HUES6 (cell line): ENCODE measurements around the gene DLGAP1.
"Not testable (repeated sequence)": the region's sequence is repeated elsewhere in the genome, so short reads cannot be mapped to it uniquely, and the experiment has no call there.

Experiments
- H3K27ac ChIP-seq: 2 replicates; pipeline ENCODE4 v1.7.0; 2013; ENCODE audit warnings: low read depth, mild to moderate bottlenecking, low read length, inconsistent platforms
- H3K27me3 ChIP-seq: 2 replicates; pipeline ENCODE4 v1.6.1; 2013; ENCODE audit warnings: low read length; ENCODE audit not compliant: control insufficient read depth, insufficient read depth
- H3K36me3 ChIP-seq: 2 replicates; pipeline ENCODE4 v1.6.1; 2013; ENCODE audit warnings: low read length; ENCODE audit not compliant: control insufficient read depth, insufficient read depth
- H3K4me1 ChIP-seq: 2 replicates; pipeline ENCODE4 v1.6.1; 2013; ENCODE audit warnings: low read length; ENCODE audit not compliant: control insufficient read depth, insufficient read depth
- H3K4me3 ChIP-seq: 2 replicates; pipeline ENCODE4 v1.5.1; 2013; ENCODE audit warnings: low read depth, low read length
- H3K9ac ChIP-seq: one replicate; pipeline ENCODE4 v1.6.1; 2013; ENCODE audit warnings: mild to moderate bottlenecking, low read length
- H3K9me3 ChIP-seq: 2 replicates; pipeline ENCODE4 v1.6.1; 2013; ENCODE audit warnings: low read depth, low read length; ENCODE audit not compliant: control insufficient read depth, insufficient read depth

Gene DLGAP1

DNA sequence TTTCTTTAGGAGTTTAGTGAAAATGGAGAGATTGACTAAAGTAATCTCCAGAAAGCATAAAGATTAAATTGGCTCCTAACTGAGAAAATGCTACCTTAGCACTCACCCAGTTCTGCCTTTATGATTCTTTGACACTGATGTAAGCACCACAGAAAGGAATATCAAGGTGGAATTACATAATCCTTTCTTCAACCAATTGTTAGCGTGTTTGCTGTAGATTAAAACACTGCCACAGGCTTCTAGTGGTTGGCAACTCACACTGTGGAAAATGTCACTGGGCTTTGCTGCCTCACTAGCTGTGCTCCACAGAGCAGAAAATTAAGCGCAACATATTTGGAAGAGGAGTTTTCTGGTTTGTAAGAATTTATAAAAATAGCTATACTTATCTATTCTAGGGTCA is 104.1 kb downstream of the DLGAP1 start:
- no peak overlapping the region for H3K4me3 ChIP-seq
- no peaks in the 10 kb centered on the region for H3K27me3 ChIP-seq
- H3K9me3 ChIP-seq: no peaks in the 10 kb centered on the region
- no peak overlapping the region for H3K27ac ChIP-seq
- H3K4me1 ChIP-seq: peaks cover 26% of the 10 kb centered on the region
- H3K9ac ChIP-seq: no peak overlapping the region
- H3K36me3 ChIP-seq: no peaks in the 10 kb centered on the region

DNA sequence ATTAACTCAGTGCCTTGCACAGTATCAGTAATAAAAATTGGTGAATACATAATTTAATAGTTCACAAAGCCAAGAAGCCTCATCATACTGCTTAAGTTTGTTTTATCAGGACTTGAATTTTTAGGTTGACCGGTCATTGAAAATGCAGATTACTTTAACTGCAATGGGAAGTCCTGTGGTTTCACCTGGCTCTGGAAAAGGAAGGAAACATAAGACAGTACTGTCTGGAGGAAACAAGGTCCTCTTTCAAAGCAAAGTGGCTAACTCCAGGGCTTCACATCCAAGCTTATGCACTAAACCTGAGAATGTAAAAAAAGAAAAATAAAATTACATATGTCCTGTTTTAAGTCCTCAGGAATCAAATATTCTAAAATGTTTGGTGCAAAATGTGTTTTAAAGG is 119.7 kb downstream of the DLGAP1 start:
- Histone ChIP-seq H3K9ac (no peak overlapping the region), H3K27me3 (no peaks in the 10 kb centered on the region), H3K36me3 (no peaks in the 10 kb centered on the region), H3K9me3 (no peaks in the 10 kb centered on the region), H3K4me3 (no peak overlapping the region), H3K4me1 (peaks cover 13% of the 10 kb centered on the region), H3K27ac (no peak overlapping the region)

DNA sequence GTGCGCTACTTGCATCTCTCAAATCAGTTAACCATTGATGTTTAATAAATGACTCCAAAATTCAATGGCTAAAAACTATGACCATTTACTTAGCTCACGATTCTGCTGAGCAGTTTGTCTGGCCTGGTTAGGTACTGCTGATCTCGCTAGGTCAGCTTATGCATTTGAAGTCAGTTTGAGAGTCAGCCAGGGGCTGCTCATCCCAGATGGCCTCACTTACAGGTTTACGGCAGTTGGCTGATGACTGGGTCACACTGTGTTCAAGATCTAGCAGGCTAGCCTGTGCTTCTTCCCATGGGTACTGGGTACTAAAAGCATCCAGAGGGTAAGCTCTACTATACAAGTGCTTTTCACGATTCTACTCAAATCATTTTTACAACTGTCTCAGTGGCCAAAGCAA is 122.1 kb downstream of the DLGAP1 start:
- Histone ChIP-seq H3K36me3 (no peaks in the 10 kb centered on the region), H3K27ac (no peak overlapping the region), H3K9me3 (no peaks in the 10 kb centered on the region), H3K9ac (no peak overlapping the region), H3K4me3 (no peak overlapping the region), H3K27me3 (no peaks in the 10 kb centered on the region), H3K4me1 (peaks cover 18% of the 10 kb centered on the region)

DNA sequence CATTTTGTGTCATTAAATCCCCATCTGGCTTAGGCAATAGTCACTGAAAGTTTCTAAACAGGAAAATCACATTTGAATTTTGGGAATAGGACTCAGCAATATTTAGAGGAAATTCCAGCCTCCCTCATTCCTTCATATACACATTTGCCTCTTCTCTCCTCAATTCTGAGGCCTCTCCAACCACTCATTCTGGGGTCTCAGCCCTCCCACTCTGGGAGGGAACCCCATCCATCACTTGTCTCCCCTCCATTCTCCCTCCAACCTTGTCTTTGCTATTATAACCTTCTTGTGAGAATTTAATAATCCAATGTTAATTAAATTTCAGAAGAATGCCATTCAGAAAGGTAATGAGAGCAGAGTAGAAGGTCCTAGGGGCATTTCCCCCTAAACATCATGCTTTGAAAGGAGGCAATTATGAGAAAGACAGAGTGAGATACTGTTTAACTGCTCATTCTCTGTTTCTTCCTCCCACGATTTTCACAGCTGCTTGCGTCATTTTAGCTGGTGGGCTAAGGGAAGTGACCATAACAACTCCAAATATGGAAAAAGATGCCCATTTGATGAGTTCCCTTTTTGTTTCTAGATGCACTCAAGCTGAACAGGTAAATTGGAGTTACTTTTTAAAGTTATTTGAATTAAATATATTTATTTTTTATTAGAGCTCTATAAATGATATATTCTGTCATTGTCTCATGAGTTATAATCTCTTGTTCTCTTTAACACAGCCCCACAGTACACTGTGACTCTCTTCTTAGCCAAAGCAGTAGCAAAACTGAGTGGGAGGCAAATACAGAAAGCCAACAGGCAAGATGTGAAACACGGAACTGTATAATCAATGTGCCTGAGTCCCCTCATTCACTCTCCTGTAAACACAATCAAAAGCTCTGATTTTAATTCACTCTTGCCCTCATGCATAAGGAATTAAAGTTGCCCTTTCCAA is 135.1 kb downstream of the DLGAP1 start:
- Histone ChIP-seq H3K27ac (no peak overlapping the region), H3K9ac (no peak overlapping the region), H3K4me1 (no peaks in the 10 kb centered on the region), H3K4me3 (no peak overlapping the region), H3K9me3 (no peaks in the 10 kb centered on the region; the same call in 1 of the 2 replicates), H3K27me3 (no peaks in the 10 kb centered on the region), H3K36me3 (no peaks in the 10 kb centered on the region)

DNA sequence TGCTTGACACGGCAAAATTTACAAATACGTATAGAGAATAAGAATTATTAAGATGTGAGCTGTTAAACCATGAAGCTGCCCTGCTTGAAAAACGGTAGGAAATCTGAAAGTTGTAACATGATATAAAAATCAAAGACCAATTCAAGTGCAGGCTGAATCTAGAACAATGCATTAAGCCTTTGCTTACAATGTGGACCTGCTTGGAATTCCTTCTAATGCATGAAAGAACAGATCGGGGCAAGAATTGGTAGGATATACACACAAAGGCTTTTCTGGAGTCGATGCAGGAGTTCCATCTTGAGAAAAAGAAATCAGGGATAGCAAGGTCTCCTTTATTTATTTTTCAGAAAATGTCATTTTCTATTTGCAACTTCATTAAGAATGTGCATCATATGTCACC is 136.8 kb downstream of the DLGAP1 start:
- H3K9ac ChIP-seq: no peak overlapping the region
- no peak overlapping the region for H3K27ac ChIP-seq

DNA sequence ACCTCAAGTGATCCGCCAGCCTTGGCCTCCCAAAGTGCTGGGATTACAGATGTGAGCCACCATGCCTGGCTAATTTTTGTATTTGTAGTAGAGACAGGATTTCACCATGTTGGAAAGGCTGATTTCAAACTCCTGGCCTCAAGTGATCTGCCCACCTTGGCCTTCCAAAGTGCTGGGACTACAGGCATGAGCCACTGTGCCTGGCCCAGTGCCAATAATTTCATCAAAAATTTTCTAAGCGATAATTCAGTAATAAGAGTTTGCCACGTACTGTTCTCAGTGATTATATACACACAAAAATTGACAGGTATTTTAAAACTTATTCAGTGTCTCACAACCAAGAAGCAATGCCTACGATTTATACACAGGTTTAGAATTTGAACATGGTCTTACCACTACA is 143.2 kb downstream of the DLGAP1 start:
- not testable (repeated sequence) for H3K9ac ChIP-seq, H3K9me3 ChIP-seq, H3K4me3 ChIP-seq, H3K36me3 ChIP-seq, H3K27ac ChIP-seq, H3K27me3 ChIP-seq
- peaks cover 45% of the 10 kb centered on the region for H3K4me1 ChIP-seq

More for the DNA sequence above, 136.8 kb downstream of the DLGAP1 start:
- H3K36me3 ChIP-seq: no peaks in the 10 kb centered on the region
- no peaks in the 10 kb centered on the region for H3K27me3 ChIP-seq
- no peaks in the 10 kb centered on the region; the same call in 1 of the 2 replicates for H3K9me3 ChIP-seq
- H3K4me3 ChIP-seq: no peak overlapping the region
- H3K4me1 ChIP-seq: peaks cover 4% of the 10 kb centered on the region; the same call in 1 of the 2 replicates

DNA sequence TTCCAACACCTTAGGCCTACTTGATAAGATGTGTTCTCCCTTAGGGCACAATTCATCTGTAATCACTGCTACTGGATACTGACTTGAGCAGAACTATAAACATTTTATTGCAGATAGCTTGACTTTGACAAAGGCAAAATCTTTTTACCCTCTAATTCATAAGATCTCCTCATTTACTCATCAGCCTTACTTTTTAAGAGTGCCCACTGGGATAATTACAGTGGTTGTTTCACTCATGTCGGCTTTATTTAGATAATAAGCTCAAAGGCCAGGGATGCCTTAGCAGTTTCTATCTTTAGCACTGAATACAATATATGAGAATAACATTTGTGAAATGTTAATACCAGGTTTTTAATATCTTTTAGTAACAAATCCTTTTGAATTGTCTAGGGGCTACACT is 144.0 kb downstream of the DLGAP1 start:
- Histone ChIP-seq H3K4me1 (peaks cover 45% of the 10 kb centered on the region), H3K9ac (no peak overlapping the region), H3K36me3 (no peaks in the 10 kb centered on the region), H3K4me3 (no peak overlapping the region), H3K27me3 (no peaks in the 10 kb centered on the region), H3K27ac (0 out of 2 replicates have a peak overlapping the region, but pooled peaks have one; percentile 42), H3K9me3 (0 out of 2 replicates have a peak, but pooled peaks cover 3% of the 10 kb centered on the region)

DNA sequence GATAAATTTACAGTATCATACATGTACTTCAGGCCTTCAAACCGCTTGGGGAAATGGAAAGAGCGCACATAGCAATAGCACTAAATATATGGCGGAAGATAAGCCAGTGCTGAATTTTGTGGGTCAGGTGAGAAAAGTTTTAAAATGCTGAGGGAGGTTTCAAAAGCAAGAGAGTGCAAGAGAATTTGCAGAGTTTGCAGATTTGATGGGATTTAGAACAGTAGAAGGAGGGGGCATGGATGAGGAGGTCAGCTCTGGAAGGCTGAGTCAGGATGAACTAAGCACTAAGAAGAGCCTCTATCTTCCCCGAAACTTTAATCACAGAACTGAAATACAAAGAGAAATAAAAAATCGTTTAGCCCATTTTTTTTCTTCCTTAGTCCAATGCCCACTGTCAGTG is 145.9 kb downstream of the DLGAP1 start:
- H3K27me3 ChIP-seq: no peaks in the 10 kb centered on the region
- 0 out of 2 replicates have a peak, but pooled peaks cover 3% of the 10 kb centered on the region for H3K9me3 ChIP-seq
- peaks cover 45% of the 10 kb centered on the region for H3K4me1 ChIP-seq

DNA sequence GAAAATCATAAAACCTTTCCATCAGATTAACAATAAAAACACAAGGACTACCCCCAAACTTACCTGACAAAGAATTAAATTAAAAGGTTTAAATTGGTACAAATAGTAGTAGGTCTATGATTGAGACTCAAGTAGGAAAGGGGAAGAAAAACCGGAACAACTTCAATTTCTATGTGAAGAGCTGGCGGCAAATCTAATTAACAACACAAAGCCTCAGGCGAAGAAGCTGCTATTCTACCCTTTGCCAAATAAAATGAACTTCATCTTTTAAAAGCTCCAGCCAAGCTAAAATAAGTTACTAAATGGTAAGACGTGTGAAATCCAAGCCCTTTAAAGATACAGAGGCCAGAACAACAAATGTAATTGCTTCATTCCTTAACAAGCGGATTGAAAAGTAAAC is 146.5 kb downstream of the DLGAP1 start:
- Histone ChIP-seq H3K9ac (no peak overlapping the region), H3K36me3 (no peaks in the 10 kb centered on the region), H3K4me1 (peaks cover 42% of the 10 kb centered on the region), H3K9me3 (0 out of 2 replicates have a peak, but pooled peaks cover 3% of the 10 kb centered on the region), H3K4me3 (no peak overlapping the region), H3K27ac (no peak overlapping the region), H3K27me3 (no peaks in the 10 kb centered on the region)

More for the DNA sequence above, 145.9 kb downstream of the DLGAP1 start:
- H3K4me3 ChIP-seq: no peak overlapping the region
- no peak overlapping the region for H3K9ac ChIP-seq
- H3K36me3 ChIP-seq: no peaks in the 10 kb centered on the region
- H3K27ac ChIP-seq: no peak overlapping the region

DNA sequence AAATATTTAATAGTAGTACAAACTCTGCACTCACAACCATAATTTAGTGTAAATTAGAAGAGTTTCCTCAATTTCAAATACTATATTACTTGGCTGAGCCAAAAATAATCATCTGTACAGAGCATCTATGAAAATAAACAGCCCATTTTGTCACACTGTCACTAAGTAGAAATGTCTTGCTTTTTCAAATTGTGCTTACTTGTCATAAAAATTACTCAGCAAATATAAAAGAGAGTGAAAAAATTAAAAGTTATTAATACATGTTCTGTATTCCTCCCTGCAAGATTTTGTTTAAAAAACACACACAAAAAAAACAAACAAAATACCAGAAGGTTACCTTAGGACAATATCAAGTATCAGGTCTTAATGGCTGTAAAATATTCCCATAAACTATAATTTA is 155.7 kb downstream of the DLGAP1 start:
- no peak overlapping the region for H3K27ac ChIP-seq
- H3K27me3 ChIP-seq: no peaks in the 10 kb centered on the region
- H3K9me3 ChIP-seq: no peaks in the 10 kb centered on the region
- no peaks in the 10 kb centered on the region for H3K36me3 ChIP-seq
- H3K4me1 ChIP-seq: no peaks in the 10 kb centered on the region
- no peak overlapping the region for H3K4me3 ChIP-seq
- H3K9ac ChIP-seq: no peak overlapping the region

DNA sequence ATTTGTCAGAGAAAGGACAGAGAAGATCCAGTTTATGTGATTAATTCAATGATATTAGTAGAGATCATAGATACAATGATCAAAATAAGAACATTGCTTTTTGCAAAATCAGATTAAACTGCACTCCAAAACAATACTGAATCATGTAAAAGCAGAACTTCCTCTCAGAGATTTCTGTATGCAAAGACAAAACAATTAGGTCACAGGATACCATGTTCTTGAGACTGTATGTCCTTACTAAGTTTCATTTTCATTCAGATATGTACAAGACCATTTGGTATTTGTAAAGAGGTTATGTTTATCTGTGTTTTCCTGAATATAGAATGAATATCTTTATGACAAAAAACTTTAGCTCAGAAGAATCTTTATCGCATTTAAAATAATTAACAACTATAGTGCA is 161.8 kb downstream of the DLGAP1 start:
- Histone ChIP-seq H3K36me3 (no peaks in the 10 kb centered on the region), H3K9ac (no peak overlapping the region), H3K4me1 (no peaks in the 10 kb centered on the region), H3K27me3 (no peaks in the 10 kb centered on the region), H3K9me3 (no peaks in the 10 kb centered on the region), H3K27ac (no peak overlapping the region), H3K4me3 (no peak overlapping the region)
